CD4-positive, alpha-beta T cell (primary cell): ENCODE measurements around the gene SCAF4. TPM values are rescaled to one million over a fixed set of nuclear protein-coding genes. Genes with fewer than 3 reads are reported as not detected.

Experiments
- ATAC-seq: fragments of 200-7000 bp; cut with Tn5 transposase; one replicate; pipeline ENCODE4 v1.10.0; 2022; ENCODE audit warnings: mild to moderate bottlenecking; ENCODE audit not compliant: poor library complexity
- CTCF ChIA-PET: fragments of 350-600 bp; sonication (Branson Sonifier 250); formaldehyde crosslinking; loops from one replicate; lab custom pipeline; 2021; ENCODE audit warnings: antibody characterized with exemption, inconsistent platforms; lab: Charles Lee
- POLR2A ChIA-PET: fragments of 350-600 bp; sonication (Branson Sonifier 250); formaldehyde crosslinking; loops from one replicate; lab custom pipeline; 2021; ENCODE audit warnings: antibody characterized with exemption, inconsistent platforms; lab: Charles Lee
- DNase-seq, 14 experiments: peaks; one replicate each; pipeline ENCODE4 v3.0.0-alpha.2; 2013 to 2020; ENCODE audit warnings: mixed read lengths in 2 of 14
- H3K27ac ChIP-seq, 2 donors: one replicate each; pipeline versions ENCODE4 v1.5.1 to v1.7.0; 2013; ENCODE audit warnings: low read length in 2 of 2, low read depth in 1 of 2, mild to moderate bottlenecking in 1 of 2
- H3K27me3 ChIP-seq, 2 experiments: 1 replicate in 1 of 2; 2 replicates in 1 of 2; pipeline versions ENCODE4 v1.6.1 to v1.7.0; 2013; ENCODE audit warnings: low read length in 2 of 2, control low read depth in 1 of 2, mild to moderate bottlenecking in 1 of 2, moderate library complexity in 1 of 2; ENCODE audit not compliant: insufficient read depth in 2 of 2, control insufficient read depth in 1 of 2
- H3K36me3 ChIP-seq: one replicate; pipeline ENCODE4 v1.6.1; 2013; ENCODE audit warnings: low read length, control low read depth; ENCODE audit not compliant: insufficient read depth
- H3K4me1 ChIP-seq: one replicate; pipeline ENCODE4 v1.6.1; 2013; ENCODE audit warnings: low read length, control low read depth; ENCODE audit not compliant: insufficient read depth
- H3K4me3 ChIP-seq: one replicate; pipeline ENCODE4 v1.5.1; 2013; ENCODE audit warnings: mild to moderate bottlenecking, low read length, moderate library complexity
- H3K9me3 ChIP-seq, 2 experiments: 1 replicate in 1 of 2; 2 replicates in 1 of 2; pipeline versions ENCODE4 v1.6.1 to v1.7.0; 2013; ENCODE audit warnings: low read length in 2 of 2, mild to moderate bottlenecking in 2 of 2, control low read depth in 1 of 2, moderate library complexity in 1 of 2; ENCODE audit not compliant: control insufficient read depth in 1 of 2, insufficient read depth in 1 of 2
- H3K27ac Mint-ChIP-seq: one replicate; pipeline ENCODE4 v1.8.0; 2020; ENCODE audit warnings: mixed read lengths
- H3K27me3 Mint-ChIP-seq: one replicate; pipeline ENCODE4 v1.8.0; 2021; ENCODE audit warnings: mixed read lengths
- H3K36me3 Mint-ChIP-seq: one replicate; pipeline ENCODE4 v1.8.0; 2021; ENCODE audit warnings: low read depth, mixed read lengths
- H3K4me1 Mint-ChIP-seq: one replicate; pipeline ENCODE4 v1.8.0; 2021; ENCODE audit warnings: low read depth, mixed read lengths
- H3K4me3 Mint-ChIP-seq: one replicate; pipeline ENCODE4 v1.8.0; 2020; ENCODE audit warnings: mild to moderate bottlenecking, mixed read lengths
- H3K9me3 Mint-ChIP-seq: one replicate; pipeline ENCODE4 v1.8.0; 2020; ENCODE audit warnings: mixed read lengths
- intact Hi-C, 2 experiments: fragments of 100-400 bp; cut with DNase I in 1 of 2; cut with micrococcal nuclease in 1 of 2; formaldehyde crosslinking; loops; one replicate each; pipeline versions ENCODE4 v1.15.1 to v1.9.0; 2023 to 2025; cut with DNase I, micrococcal nuclease
- total RNA-seq, 174 experiments: library from RNA in 2 of 174; stranded (reverse) in 2 of 174; gene quantifications; one replicate each; pipeline ENCODE4 v1.2.3 and lab custom pipeline; 2021 to 2026
- TF ChIP-seq, protein P1 (sequence below): fragments of 200-600 bp; IDR thresholded peaks from one replicate; pipeline ENCODE4 v1.8.0; 2022; ENCODE audit warnings: antibody characterized with exemption, mild to moderate bottlenecking

The SCAF4 gene
- total RNA-seq, 2 experiments from 2014 or later, result 56.1 to 57.8 TPM

- TF ChIP-seq, protein P1, sequence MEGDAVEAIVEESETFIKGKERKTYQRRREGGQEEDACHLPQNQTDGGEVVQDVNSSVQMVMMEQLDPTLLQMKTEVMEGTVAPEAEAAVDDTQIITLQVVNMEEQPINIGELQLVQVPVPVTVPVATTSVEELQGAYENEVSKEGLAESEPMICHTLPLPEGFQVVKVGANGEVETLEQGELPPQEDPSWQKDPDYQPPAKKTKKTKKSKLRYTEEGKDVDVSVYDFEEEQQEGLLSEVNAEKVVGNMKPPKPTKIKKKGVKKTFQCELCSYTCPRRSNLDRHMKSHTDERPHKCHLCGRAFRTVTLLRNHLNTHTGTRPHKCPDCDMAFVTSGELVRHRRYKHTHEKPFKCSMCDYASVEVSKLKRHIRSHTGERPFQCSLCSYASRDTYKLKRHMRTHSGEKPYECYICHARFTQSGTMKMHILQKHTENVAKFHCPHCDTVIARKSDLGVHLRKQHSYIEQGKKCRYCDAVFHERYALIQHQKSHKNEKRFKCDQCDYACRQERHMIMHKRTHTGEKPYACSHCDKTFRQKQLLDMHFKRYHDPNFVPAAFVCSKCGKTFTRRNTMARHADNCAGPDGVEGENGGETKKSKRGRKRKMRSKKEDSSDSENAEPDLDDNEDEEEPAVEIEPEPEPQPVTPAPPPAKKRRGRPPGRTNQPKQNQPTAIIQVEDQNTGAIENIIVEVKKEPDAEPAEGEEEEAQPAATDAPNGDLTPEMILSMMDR, result no peak
- Histone ChIP-seq H3K27ac (no peak overlapping the region), H3K4me1 (no peaks in the 10 kb centered on the region), H3K9me3 (no peaks in the 10 kb centered on the region), H3K36me3 (peaks cover 61% of the 10 kb centered on the region), H3K4me3 (no peak overlapping the region), H3K27me3 (no peaks in the 10 kb centered on the region)
- no peaks in the 10 kb centered on the region for H3K27me3 Mint-ChIP-seq
- CTCF ChIA-PET, result no interaction called here
- POLR2A ChIA-PET, result no interaction called here
- peaks cover 83% of the 10 kb centered on the region for H3K36me3 Mint-ChIP-seq
- H3K27ac Mint-ChIP-seq, result no peak overlapping the region
- ATAC-seq (no peak), DNase-seq (no peak)
- intact Hi-C loops, result no loop called here
- H3K4me1 Mint-ChIP-seq, result no peaks in the 10 kb centered on the region
- no peaks in the 10 kb centered on the region for H3K9me3 Mint-ChIP-seq
- H3K4me3 Mint-ChIP-seq, result no peak overlapping the region
Measured at GRCh38 chr21:31683029-31683428, 48.9 kb downstream of the SCAF4 start.

GRCh38 chr21:31682620-31683019 lies 49.3 kb downstream of the SCAF4 start:
- Mint-ChIP-seq H3K27me3 (no peaks in the 10 kb centered on the region), H3K9me3 (no peaks in the 10 kb centered on the region), H3K36me3 (peaks cover 79% of the 10 kb centered on the region), H3K4me3 (no peak overlapping the region), H3K4me1 (no peaks in the 10 kb centered on the region), H3K27ac (no peak overlapping the region)
- POLR2A ChIA-PET, result no interaction called here
- Histone ChIP-seq H3K9me3 (no peaks in the 10 kb centered on the region), H3K36me3 (peaks cover 57% of the 10 kb centered on the region), H3K4me1 (no peaks in the 10 kb centered on the region), H3K27me3 (no peaks in the 10 kb centered on the region), H3K27ac (no peak overlapping the region), H3K4me3 (no peak overlapping the region)
- intact Hi-C loops, result no loop called here
- DNase-seq (no peak), ATAC-seq (no peak)
- TF ChIP-seq, protein P1, result no peak
- CTCF ChIA-PET, result no interaction called here

- no peaks in the 10 kb centered on the region for H3K9me3 ChIP-seq
- TF ChIP-seq, protein P1, result no peak
- no peak overlapping the region for H3K4me3 ChIP-seq
- peaks cover 24% of the 10 kb centered on the region for H3K36me3 ChIP-seq
- no peak overlapping the region for H3K4me3 Mint-ChIP-seq
- H3K4me1 Mint-ChIP-seq, result no peaks in the 10 kb centered on the region
- H3K9me3 Mint-ChIP-seq, result no peaks in the 10 kb centered on the region
- no peak for DNase-seq
- H3K27me3 ChIP-seq, result no peaks in the 10 kb centered on the region
- intact Hi-C loops, result no loop called here
- ATAC-seq, result no peak
- H3K27me3 Mint-ChIP-seq, result no peaks in the 10 kb centered on the region
- CTCF ChIA-PET, result no interaction called here
- H3K4me1 ChIP-seq, result no peaks in the 10 kb centered on the region
- no peak overlapping the region for H3K27ac Mint-ChIP-seq
- POLR2A ChIA-PET, result no interaction called here
- H3K27ac ChIP-seq, result no peak overlapping the region
- H3K36me3 Mint-ChIP-seq, result peaks cover 37% of the 10 kb centered on the region
Measured at GRCh38 chr21:31678478-31678877, 53.4 kb downstream of the SCAF4 start.
